Subcutaneous adipose tissue (tissue), 4 donors: ENCODE measurements around the gene OR10P1. TPM values are rescaled to one million over a fixed set of nuclear protein-coding genes. Genes with fewer than 3 reads are reported as not detected.

Source experiments
- total RNA-seq, 4 donors: library from RNA; depleted of rRNA; stranded (reverse); fragments of >200 nt; gene quantifications; one replicate each; pipeline ENCODE4 v1.1.0, GENCODE V29; 2016
- TF ChIP-seq, protein P1 (sequence below): fragments of 450-650 bp; IDR thresholded peaks from one replicate; pipeline ENCODE4 v1.5.1; 2016; ENCODE audit warnings: low read depth, mild to moderate bottlenecking, control low read depth, antibody characterized with exemption, moderate library complexity

OR10P1 gene
- total RNA-seq, 4 donors from 2014 or later: not detected

DNA sequence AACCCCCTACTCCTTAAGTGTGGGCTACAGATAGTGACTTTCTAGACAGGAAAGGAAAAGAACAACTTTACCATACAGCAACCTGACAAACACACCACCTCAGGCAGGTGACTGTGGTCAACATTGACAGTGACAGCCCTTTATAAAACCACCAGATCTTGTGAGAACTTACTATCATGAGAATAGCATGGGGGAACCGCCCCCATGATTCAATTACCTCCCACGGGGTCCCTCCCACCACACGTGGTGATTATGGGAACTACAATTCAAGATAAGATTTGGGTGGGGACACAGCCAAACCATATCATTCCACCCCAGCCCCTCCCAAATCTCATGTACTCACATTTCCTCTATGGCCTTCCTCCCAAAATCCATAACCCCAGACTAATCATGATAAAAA, 16.3 kb downstream of the OR10P1 start:
- TF ChIP-seq, protein P1, sequence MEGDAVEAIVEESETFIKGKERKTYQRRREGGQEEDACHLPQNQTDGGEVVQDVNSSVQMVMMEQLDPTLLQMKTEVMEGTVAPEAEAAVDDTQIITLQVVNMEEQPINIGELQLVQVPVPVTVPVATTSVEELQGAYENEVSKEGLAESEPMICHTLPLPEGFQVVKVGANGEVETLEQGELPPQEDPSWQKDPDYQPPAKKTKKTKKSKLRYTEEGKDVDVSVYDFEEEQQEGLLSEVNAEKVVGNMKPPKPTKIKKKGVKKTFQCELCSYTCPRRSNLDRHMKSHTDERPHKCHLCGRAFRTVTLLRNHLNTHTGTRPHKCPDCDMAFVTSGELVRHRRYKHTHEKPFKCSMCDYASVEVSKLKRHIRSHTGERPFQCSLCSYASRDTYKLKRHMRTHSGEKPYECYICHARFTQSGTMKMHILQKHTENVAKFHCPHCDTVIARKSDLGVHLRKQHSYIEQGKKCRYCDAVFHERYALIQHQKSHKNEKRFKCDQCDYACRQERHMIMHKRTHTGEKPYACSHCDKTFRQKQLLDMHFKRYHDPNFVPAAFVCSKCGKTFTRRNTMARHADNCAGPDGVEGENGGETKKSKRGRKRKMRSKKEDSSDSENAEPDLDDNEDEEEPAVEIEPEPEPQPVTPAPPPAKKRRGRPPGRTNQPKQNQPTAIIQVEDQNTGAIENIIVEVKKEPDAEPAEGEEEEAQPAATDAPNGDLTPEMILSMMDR: no peak

- TF ChIP-seq, protein P1: no peak
Observed at GRCh38 chr12:55654511-55655214, 18.0 kb downstream of the OR10P1 start.

DNA sequence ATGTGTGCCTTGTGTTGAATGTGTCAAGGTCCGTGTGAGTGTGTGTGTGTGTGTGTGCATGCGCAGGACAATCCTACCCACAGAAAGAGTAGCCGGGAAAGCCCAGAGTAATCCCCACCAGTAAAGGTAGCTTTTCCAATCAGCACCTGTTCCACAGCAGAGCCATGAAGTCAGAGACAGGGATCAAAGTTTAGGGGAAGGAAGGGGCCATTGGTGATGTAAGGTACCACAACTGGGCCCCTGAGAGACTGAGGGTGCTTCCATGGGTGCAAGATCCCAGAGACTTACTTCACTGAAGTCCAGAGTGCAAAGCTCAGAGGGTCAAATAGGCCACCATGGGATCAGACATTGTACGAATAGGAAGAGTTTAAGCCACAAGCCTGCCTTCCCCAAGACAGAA, 20.5 kb downstream of the OR10P1 start:
- TF ChIP-seq, protein P1: no peak

GRCh38 chr12:55658212-55658611, 21.5 kb downstream of the OR10P1 start:
- TF ChIP-seq, protein P1: no peak

DNA sequence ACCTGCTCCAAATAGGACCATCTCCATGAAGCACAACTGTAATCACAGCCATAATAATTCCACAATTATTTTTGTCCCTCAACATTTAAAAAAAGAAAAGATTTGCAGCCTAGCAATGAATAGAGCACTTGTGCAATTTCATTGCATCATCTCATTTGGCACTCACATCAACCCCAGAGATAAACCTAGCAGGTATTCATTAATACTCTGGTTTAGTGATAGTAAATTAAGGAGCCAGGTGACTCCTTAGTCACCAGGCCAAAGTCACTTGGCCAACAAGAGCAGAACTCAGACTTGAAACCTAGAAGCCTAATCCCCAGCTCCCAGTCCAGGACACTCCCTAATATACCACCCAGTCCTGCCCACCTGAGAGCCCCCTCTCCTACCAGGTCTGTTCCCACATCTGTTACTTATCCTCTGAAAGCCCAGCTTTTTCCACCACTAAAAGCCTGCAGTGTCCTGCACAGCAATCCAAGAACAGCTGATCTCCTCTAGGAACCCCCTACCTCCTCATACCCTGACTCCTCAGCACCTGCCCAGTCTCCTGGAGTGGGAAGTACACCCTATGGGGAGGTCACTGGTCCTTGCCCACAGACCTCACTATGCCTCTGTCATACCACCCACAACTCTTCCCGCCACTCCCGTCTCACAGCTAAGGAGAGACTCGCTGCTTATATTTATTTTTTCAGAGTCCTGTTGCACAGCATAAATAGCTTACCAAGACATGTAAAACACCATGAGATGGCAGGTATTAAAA, 22.1 kb downstream of the OR10P1 start:
- TF ChIP-seq, protein P1: no peak

- TF ChIP-seq, protein P1: no peak
Observed at GRCh38 chr12:55659486-55660385, 23.0 kb downstream of the OR10P1 start.
